ENCODE data around the gene TBPL1.

- TF ChIP-seq CTCF (IDR thresholded peaks at IDR 0.05): no peak
- TF ChIP-seq POLR2A (IDR thresholded peaks at IDR 0.05): no peak
Measured at GRCh38 chr6:133965817-133966360, 12.9 kb downstream of the TBPL1 start.

All from adrenal gland (tissue), 5 donors.